GM10266 (cell line): ENCODE data around the gene TIAL1.
"Not testable (repeated sequence)": the region's sequence is repeated elsewhere in the genome, so short reads cannot be mapped to it uniquely, and the experiment has no call there.

ENCODE experiments used
- DNase-seq: peaks from one replicate; pipeline ENCODE4 v3.0.0; 2012; ENCODE audit errors: extremely low spot score
- TF ChIP-seq, protein P1 (sequence below): IDR thresholded peaks from 2 replicates; pipeline ENCODE4 v1.5.1; 2012; ENCODE audit warnings: mild to moderate bottlenecking, low read depth; ENCODE audit not compliant: control insufficient read depth, insufficient read depth; ENCODE audit errors: missing control alignments

Gene TIAL1

GRCh38 chr10:119535837-119536507 is 60.8 kb downstream of the TIAL1 start:
- TF ChIP-seq, protein P1, sequence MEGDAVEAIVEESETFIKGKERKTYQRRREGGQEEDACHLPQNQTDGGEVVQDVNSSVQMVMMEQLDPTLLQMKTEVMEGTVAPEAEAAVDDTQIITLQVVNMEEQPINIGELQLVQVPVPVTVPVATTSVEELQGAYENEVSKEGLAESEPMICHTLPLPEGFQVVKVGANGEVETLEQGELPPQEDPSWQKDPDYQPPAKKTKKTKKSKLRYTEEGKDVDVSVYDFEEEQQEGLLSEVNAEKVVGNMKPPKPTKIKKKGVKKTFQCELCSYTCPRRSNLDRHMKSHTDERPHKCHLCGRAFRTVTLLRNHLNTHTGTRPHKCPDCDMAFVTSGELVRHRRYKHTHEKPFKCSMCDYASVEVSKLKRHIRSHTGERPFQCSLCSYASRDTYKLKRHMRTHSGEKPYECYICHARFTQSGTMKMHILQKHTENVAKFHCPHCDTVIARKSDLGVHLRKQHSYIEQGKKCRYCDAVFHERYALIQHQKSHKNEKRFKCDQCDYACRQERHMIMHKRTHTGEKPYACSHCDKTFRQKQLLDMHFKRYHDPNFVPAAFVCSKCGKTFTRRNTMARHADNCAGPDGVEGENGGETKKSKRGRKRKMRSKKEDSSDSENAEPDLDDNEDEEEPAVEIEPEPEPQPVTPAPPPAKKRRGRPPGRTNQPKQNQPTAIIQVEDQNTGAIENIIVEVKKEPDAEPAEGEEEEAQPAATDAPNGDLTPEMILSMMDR, result no peak
- DNase-seq, result no peak

DNA sequence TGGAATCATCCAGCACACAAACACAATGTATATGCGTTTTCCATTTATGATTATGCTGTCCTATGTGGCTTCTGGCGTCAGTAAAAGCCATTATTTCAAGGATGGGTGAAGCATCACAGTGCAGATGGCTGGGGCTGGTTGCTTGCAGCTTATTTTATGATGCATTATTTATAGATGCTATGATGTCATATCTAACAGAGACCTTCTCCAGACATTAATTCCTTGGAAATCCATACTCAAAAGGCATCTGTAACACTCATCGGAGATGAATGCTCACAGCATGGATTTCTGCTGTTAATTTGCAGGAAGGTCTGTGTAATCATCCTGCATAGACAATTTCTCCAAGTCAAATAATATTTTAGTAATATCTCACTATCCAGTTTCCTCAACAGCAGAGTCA is 61.5 kb downstream of the TIAL1 start:
- DNase-seq, result no peak
- TF ChIP-seq, protein P1, result no peak

DNA sequence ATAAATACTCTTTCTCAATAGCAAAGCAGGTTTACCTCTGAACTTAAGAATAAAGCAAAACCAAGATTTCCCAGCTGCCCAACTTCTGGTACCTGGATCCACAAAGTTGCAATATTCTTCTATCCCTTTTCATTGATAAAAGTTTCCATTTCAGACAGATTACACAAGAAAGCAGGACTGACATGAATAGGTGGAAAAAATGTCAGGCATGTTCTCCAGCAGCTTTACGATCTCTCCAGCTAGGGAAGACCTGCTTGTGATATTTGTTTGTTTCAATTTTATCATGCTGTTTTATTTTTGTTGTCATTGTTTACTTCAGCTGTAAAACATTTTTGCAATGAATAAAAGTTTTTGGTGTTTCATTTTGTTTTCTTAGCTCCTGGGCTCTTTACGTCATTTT is 63.3 kb downstream of the TIAL1 start:
- TF ChIP-seq, protein P1, result no peak
- no peak for DNase-seq

GRCh38 chr10:119532791-119533190 is 64.0 kb downstream of the TIAL1 start:
- not testable (repeated sequence) for DNase-seq

DNA sequence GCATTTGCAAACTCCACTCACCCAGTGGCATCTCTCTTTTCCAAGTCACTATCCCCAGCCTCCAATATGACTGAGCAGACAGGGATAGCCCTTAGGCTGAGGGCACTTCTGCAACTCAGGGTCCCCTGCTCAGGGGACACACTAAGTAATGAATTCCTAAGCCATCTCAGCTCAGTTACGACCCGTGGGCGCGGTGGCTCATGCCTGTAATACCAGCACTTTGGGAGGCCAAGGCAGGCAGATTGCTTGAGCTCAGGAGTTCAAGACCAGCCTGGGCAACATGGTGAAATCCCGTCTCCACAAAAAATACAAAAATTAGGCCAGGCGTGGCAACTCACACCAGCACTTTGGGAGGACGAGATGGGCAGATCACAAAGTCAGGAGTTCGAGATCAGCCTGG is 64.5 kb downstream of the TIAL1 start:
- DNase-seq, result not testable (repeated sequence)

GRCh38 chr10:119531067-119531466 is 65.7 kb downstream of the TIAL1 start:
- DNase-seq, result no peak
- TF ChIP-seq, protein P1, result no peak

- DNase-seq, result not testable (repeated sequence)
Measured at GRCh38 chr10:119528663-119529237, 68.0 kb downstream of the TIAL1 start.

- no peak for DNase-seq
- TF ChIP-seq, protein P1, result no peak
Measured at GRCh38 chr10:119526621-119527592, 69.9 kb downstream of the TIAL1 start.
